Activated T-cell treated with anti-CD3 and anti-CD28 coated beads, Interleukin-2, amount 50 U/mL, for 72 hours (primary cell): ENCODE data around the gene RAB1B. TPM values are rescaled to one million over a fixed set of nuclear protein-coding genes. Genes with fewer than 3 reads are reported as not detected.
A peak's percentile ranks its signal among the peaks of the same experiment; 100 is the strongest.

Source experiments
- ATAC-seq, 2 donors: fragments of 150-1000 bp; cut with Tn5 transposase; replicated peaks in 1 of 2; 2 replicates each; pipeline ENCODE4 v1.10.0; 2021; ENCODE audit warnings: moderate library complexity in 2 of 2, mild to moderate bottlenecking in 1 of 2
- DNase-seq, 2 donors: peaks; one replicate each; pipeline ENCODE4 v3.0.0; 2021 to 2022; ENCODE audit warnings: mixed read lengths in 1 of 2
- H3K27ac Mint-ChIP-seq: one replicate; pipeline ENCODE4 v1.8.0; 2022; ENCODE audit warnings: mild to moderate bottlenecking, moderate library complexity, mixed read lengths
- H3K27me3 Mint-ChIP-seq: one replicate; pipeline ENCODE4 v1.8.0; 2022; ENCODE audit warnings: low read depth, mixed read lengths
- H3K36me3 Mint-ChIP-seq, 2 donors: one replicate each; pipeline ENCODE4 v1.8.0; 2022; ENCODE audit warnings: mixed read lengths in 2 of 2, mild to moderate bottlenecking in 1 of 2; ENCODE audit not compliant: insufficient read depth in 2 of 2
- H3K4me1 Mint-ChIP-seq: one replicate; pipeline ENCODE4 v1.8.0; 2022; ENCODE audit warnings: low read depth, mixed read lengths
- H3K4me3 Mint-ChIP-seq, 2 donors: one replicate each; pipeline ENCODE4 v1.8.0; 2022; ENCODE audit warnings: mild to moderate bottlenecking in 2 of 2, mixed read lengths in 2 of 2, moderate library complexity in 2 of 2
- H3K9me3 Mint-ChIP-seq, 2 donors: one replicate each; pipeline ENCODE4 v1.8.0; 2022; ENCODE audit warnings: mixed read lengths in 2 of 2
- total RNA-seq, 2 donors: library from RNA; stranded (reverse); gene quantifications; one replicate each; pipeline ENCODE4 v1.2.3, GENCODE V29; 2022

Gene RAB1B
- total RNA-seq, 2 donors from 2014 or later = 127 to 139 TPM

DNA sequence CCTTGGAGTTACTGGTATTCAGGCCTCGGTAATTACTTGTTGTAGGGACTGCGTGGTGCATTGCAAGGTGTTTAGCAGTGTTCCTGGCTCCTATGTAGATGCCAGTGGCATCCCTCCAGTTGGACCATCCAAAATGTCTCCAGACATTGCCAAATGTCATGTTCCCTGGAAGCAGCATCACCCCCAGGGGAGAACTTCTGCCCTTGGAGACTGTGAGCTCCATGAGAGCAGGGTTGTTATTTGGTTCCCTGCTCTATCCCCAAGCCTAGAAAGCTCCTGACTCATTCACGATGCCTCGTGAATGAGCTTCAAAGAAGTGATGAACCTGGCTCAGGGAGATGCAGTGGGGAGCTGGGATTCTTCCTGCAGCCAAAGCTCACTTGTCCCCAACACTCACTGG, 53.2 kb downstream of the RAB1B start:
- Mint-ChIP-seq H3K27me3 (no peaks in the 10 kb centered on the region), H3K27ac (no peak overlapping the region), H3K4me3 (no peak overlapping the region), H3K36me3 (peaks cover 0 to 2% of the 10 kb centered on the region in 2 donors), H3K4me1 (peaks cover 46% of the 10 kb centered on the region), H3K9me3 (peaks cover 0 to 2% of the 10 kb centered on the region in 2 donors)
- DNase-seq (no peak), ATAC-seq (no peak)

DNA sequence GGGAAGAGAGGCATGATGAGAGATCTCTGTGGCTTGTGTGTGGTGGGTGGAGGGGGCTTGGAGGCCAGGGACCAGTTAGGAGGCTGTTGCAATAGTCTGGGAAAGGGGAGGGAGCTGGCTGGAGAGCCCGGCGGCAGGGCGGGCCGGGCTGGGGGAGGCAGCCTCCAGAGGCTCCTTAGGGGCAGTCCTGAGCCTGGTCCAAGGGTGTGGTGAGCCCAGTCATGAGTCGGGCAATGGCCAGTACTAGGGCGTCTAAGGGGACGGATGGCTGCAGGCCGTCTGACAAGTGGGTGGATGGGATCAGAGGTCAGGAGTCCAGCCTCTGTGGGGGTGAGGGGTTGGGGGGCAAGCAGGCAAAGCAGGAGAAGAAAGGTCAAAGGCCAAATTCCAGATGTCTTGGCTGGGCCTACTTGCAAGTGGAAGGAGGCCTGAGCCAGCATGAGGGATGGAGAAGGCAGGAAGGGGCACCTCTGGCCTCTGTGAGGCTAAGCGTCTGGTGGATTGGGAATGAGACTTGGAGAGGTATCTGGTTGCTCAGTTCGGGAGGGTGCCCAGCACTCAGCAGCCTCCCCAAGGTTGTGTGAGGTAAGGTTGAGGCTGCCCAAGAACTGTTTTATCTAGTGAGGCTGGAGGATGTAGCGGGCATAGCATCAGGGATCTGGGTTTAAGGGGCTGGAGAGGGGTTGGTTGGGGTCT, 54.4 kb downstream of the RAB1B start:
- Mint-ChIP-seq H3K27me3 (no peaks in the 10 kb centered on the region), H3K4me3 (no peak overlapping the region), H3K36me3 (peaks cover 0 to 2% of the 10 kb centered on the region in 2 donors), H3K9me3 (peaks cover 0 to 2% of the 10 kb centered on the region in 2 donors), H3K4me1 (peaks cover 48% of the 10 kb centered on the region), H3K27ac (no peak overlapping the region)
- no peak for DNase-seq
- no peak for ATAC-seq

DNA sequence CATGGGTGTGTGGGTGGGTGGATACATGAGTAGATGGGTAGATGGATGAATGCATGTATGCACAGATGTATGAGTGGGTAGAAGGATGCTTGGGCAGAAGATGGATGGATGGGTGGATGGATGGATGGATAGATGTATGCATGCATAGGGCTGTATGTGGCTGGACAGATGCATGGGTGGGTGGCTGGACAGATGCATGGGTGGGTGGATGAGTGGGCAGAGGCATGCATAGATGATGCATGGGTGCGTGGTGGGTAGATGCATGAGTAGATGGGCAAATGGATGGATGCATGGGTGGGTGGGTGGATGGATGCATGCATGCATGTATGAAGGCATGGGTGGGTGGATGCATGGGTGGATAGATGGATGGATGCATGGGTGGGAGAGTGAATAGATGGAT, 55.2 kb downstream of the RAB1B start:
- Mint-ChIP-seq H3K36me3 (peaks cover 0 to 2% of the 10 kb centered on the region in 2 donors), H3K4me3 (no peak overlapping the region), H3K27me3 (no peaks in the 10 kb centered on the region), H3K9me3 (peaks cover 0 to 2% of the 10 kb centered on the region in 2 donors), H3K27ac (no peak overlapping the region), H3K4me1 (peaks cover 48% of the 10 kb centered on the region)
- no peak for DNase-seq
- no peak for ATAC-seq

DNA sequence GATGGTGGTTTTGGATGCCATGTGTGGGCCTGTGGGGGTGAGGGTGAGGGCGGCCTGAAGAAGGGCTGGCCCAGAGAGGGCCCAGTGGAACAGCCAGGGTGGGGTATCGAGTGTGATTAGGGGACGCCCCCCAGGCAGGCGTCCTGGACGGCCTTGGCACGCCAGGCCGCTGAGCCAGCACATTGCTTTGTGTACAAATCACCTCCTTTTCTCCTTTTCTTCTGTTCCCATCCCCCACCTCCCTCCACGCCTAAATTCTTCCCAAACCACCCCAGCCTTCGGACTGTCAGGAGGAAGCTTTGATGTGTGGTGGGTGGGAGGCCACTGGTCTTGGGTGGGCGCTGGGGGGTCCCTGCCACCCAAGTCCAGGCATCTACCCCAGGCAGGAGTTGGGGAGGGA, 56.2 kb downstream of the RAB1B start:
- Mint-ChIP-seq H3K4me1 (peaks cover 44% of the 10 kb centered on the region), H3K27ac (no peak overlapping the region), H3K9me3 (peaks cover 0 to 2% of the 10 kb centered on the region in 2 donors), H3K4me3 (no peak overlapping the region), H3K27me3 (no peaks in the 10 kb centered on the region), H3K36me3 (peaks cover 0 to 2% of the 10 kb centered on the region in 2 donors)
- no peak for DNase-seq
- no peak for ATAC-seq

DNA sequence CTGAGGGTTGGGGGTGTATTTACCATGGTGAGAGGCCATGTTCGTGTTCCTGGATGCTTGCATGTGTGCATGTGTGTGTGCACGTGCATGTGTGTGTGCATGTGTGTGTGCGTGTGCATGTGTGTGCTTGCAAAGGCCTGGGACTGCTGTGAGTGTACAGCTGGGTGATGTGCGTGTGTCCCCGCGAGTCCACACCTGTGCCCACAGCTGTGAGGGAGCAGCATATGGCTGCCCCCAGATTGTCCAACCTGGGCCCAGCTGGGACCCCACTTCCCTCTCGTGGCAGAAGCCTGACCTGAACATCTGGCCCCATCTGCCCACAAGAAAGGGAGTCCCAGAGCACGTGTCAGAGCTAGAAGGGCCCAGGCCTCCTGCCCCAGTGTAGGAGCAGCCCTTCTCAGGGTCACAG, 56.8 kb downstream of the RAB1B start:
- H3K9me3 Mint-ChIP-seq = peaks cover 0 to 1% of the 10 kb centered on the region in 2 donors
- peaks cover 0 to 1% of the 10 kb centered on the region in 2 donors for H3K36me3 Mint-ChIP-seq
- no peak overlapping the region for H3K27ac Mint-ChIP-seq
- no peaks in the 10 kb centered on the region for H3K27me3 Mint-ChIP-seq
- peaks cover 44% of the 10 kb centered on the region for H3K4me1 Mint-ChIP-seq
- no peak for ATAC-seq
- no peak overlapping the region for H3K4me3 Mint-ChIP-seq
- DNase-seq = no peak

DNA sequence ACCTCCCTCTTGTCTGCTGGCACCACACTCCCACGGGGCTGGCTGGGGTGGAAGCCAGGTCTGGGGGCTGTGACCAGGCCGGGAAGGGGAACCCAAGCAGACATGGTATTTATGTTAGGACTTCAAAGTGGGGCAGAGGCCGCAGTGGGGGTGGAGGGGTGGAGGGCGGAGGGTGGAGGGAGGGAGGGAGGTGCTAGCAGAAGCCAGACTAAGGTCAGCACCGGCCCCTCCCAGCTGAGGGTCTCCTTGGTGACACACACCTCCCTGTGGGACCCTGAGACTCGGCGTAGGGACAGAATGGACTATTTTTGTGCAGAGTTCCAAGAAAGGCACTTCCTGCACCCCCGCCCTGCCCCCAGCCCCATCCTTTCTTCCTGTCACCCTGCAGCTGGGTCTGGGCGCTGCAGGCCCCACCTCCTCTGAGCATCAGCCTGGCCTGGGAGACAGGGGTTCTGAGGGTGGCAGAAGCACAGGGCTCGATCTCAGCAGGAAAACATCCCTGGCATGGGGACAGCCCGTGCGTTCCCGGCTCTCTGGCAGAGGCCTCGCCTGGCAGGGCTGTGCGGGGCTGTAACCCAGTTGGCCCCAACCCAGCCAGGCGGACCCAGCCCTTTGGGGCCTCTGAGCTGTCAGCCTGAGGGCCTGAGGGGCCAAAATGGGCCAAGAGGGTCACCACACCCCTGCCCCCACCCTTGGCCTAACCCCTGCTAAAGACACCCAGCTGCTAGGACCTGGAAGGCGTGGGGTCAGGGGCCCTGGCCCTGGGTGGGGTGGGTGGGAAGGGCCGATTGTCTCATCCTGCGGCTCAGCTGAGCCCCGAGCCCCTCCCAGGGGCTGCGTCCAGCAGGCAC, 58.0 kb downstream of the RAB1B start:
- Mint-ChIP-seq H3K27ac (no peak overlapping the region), H3K36me3 (no peaks in the 10 kb centered on the region), H3K4me1 (peaks cover 44% of the 10 kb centered on the region), H3K9me3 (no peaks in the 10 kb centered on the region), H3K4me3 (peak overlapping the region in 1 of 2 donors; percentile 50), H3K27me3 (no peaks in the 10 kb centered on the region)
- ATAC-seq = peak; percentile 16 to 22
- peak in 1 of 2 donors; percentile 34 for DNase-seq

Other genes starting within 250 kb of the RAB1B start
- under 1 TPM in 1 of 2 donors, not detected in 1; 0.49 TPM for gene CATSPER1, start 242.2 kb upstream of the RAB1B start, total RNA-seq
- gene GAL3ST3, start 219.5 kb upstream of the RAB1B start, total RNA-seq = under 1 TPM; 0.36 to 0.42 TPM
- 100 to 1,000 TPM; 222 to 223 TPM for gene SF3B2, start 216.3 kb upstream of the RAB1B start, total RNA-seq
- 100 to 1,000 TPM; 104 to 114 TPM for gene PACS1, start 198.4 kb upstream of the RAB1B start, total RNA-seq
- gene KLC2, start 10.9 kb upstream of the RAB1B start, total RNA-seq = 10 to 100 TPM; 51.9 to 54.8 TPM
- gene CNIH2, start 9.5 kb downstream of the RAB1B start, total RNA-seq = 1 to 10 TPM; 1.2 to 3.5 TPM
- 10 to 100 TPM; 42.9 to 50.8 TPM for gene YIF1A, start 20.5 kb downstream of the RAB1B start, total RNA-seq
- gene TMEM151A, start 23.3 kb downstream of the RAB1B start, total RNA-seq = under 1 TPM in 1 of 2 donors, not detected in 1; 0.10 TPM
- gene CD248, start 48.4 kb downstream of the RAB1B start, total RNA-seq = 1 to 10 TPM; 3.0 to 3.9 TPM
- 1 to 10 TPM; 1.8 to 2.8 TPM for gene RIN1, start 67.8 kb downstream of the RAB1B start, total RNA-seq
- gene BRMS1, start 76.5 kb downstream of the RAB1B start, total RNA-seq = 10 to 100 TPM; 41.4 to 46.4 TPM
- 1 to 10 TPM; 6.3 to 8.3 TPM for gene B4GAT1, start 79.0 kb downstream of the RAB1B start, total RNA-seq
- 1 to 10 TPM; 3.3 to 3.6 TPM for gene SLC29A2, start 103.1 kb downstream of the RAB1B start, total RNA-seq
- gene NPAS4, start 152.4 kb downstream of the RAB1B start, total RNA-seq = not detected
- 10 to 100 TPM; 57.4 to 66.6 TPM for gene MRPL11, start 170.2 kb downstream of the RAB1B start, total RNA-seq
- gene PELI3, start 198.3 kb downstream of the RAB1B start, total RNA-seq = 1 to 10 TPM; 6.2 to 6.6 TPM
- 10 to 100 TPM; 48.3 to 56.9 TPM for gene DPP3, start 211.8 kb downstream of the RAB1B start, total RNA-seq
- 10 to 100 TPM; 18.1 to 18.8 TPM for gene BBS1, start 242.0 kb downstream of the RAB1B start, total RNA-seq